ENCODE measurements around the gene SLC30A1. TPM values are rescaled to one million over a fixed set of nuclear protein-coding genes. Genes with fewer than 3 reads are reported as not detected.

Gene SLC30A1
- total and polyA plus RNA-seq, 2 of the 8 experiments (the other 6 are each of a cell fraction or from before 2014, with no cell fraction given): 4.5 to 14.0 TPM

DNA sequence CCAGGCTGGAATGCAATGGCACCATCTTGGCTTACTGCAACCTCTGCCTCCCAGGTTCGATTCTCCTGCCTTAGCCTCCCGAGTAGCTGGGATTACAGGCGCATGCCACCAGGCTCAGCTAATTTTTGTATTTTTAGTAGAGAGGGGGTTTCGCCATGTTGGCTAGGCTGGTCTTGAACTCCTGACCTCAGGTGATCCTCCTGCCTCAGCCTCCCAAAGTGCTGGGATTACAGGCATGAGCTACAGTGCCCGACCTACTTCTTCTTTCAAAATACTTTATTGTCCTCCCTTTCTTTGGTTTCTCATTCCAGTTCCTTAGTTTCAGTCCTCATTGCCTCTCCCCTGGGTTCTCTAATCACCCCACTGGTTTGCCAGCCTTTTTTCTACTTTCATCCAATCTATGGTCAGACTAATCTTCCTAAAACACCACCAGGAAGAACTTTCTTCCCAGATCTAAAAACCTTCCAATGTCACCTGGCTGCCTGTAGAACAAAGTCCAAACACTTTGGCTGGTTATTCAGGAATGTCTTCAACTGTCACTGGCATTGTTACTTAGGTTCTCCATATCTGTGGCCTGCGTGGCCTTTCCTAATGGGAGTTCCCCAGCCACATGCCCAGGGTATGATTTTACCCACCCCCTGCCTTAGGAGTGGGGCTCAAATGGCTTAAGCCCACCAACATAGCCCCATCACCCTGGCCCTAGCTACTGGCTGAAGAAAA lies 29.0 kb upstream of the SLC30A1 start:
- Histone ChIP-seq H4K8ac (ENCODE audit: extremely low read depth, insufficient read depth, low read length) (no peak overlapping the region), H3K9me3 (ENCODE audit: insufficient read depth in 2 of 2, low read depth in 1 of 2, low read length in 1 of 2) (no peaks in the 10 kb centered on the region), H4K5ac (ENCODE audit: insufficient read length, low read depth, low read length) (no peak overlapping the region), H2BK20ac (ENCODE audit: low read length) (no peak overlapping the region), H3K27ac (ENCODE audit: low read depth, low read length) (no peak overlapping the region), H3K4ac (replicated peaks; ENCODE audit: insufficient read length, low read depth, low read length) (no peak overlapping the region), H3K14ac (ENCODE audit: insufficient read length) (no peak overlapping the region), H4K91ac (replicated peaks; ENCODE audit: insufficient read length, low read length) (no peak overlapping the region), H3K56ac (replicated peaks; ENCODE audit: insufficient read length, low read depth, low read length) (no peak overlapping the region), H3K9ac (replicated peaks in 1 of 4; ENCODE audit: extremely low read depth in 1 of 4, low read depth in 3 of 4, low read length in 3 of 4) (no peak overlapping the region), H2BK5ac (ENCODE audit: low read depth, low read length) (no peak overlapping the region), H3K4me1 (replicated peaks in 1 of 4; ENCODE audit: control insufficient read depth in 3 of 4, insufficient read depth in 4 of 4, low read length in 3 of 4) (no peaks in the 10 kb centered on the region; a peak in 1 of 7 replicates), H3K4me2 (ENCODE audit: insufficient read depth in 1 of 2, low read depth in 2 of 2, low read length in 2 of 2) (no peak overlapping the region), H4K20me1 (replicated peaks in 1 of 2; ENCODE audit: control insufficient read depth in 1 of 2, insufficient read depth in 2 of 2, low read length in 2 of 2) (no peaks in the 10 kb centered on the region), H2AK5ac (ENCODE audit: low read depth, low read length) (no peak overlapping the region), H3K4me3 (ENCODE audit: extremely low read depth in 1 of 4, insufficient read depth in 2 of 4, low read depth in 3 of 4, low read length in 4 of 4) (no peak overlapping the region), H3K79me1 (ENCODE audit: low read depth, low read length) (no peaks in the 10 kb centered on the region), H2AFZ (ENCODE audit: low read length) (no peak overlapping the region), H3K23me2 (ENCODE audit: low read depth, low read length) (no peaks in the 10 kb centered on the region), H3K18ac (ENCODE audit: extremely low read depth, low read length) (no peak overlapping the region), H2BK12ac (ENCODE audit: low read depth, low read length) (no peak overlapping the region), H2BK120ac (replicated peaks; ENCODE audit: low read depth, low read length) (no peak overlapping the region), H2BK15ac (ENCODE audit: low read length) (no peak overlapping the region), H3K79me2 (ENCODE audit: control insufficient read depth in 1 of 2, insufficient read depth in 2 of 2, low read length in 2 of 2) (no peaks in the 10 kb centered on the region), H3K27me3 (replicated peaks in 1 of 4; ENCODE audit: control insufficient read depth in 3 of 4, extremely low read depth in 1 of 4, insufficient read depth in 3 of 4, low read length in 3 of 4) (no peaks in the 10 kb centered on the region), H3K23ac (ENCODE audit: insufficient read length) (no peak overlapping the region), H3K36me3 (ENCODE audit: control insufficient read depth in 2 of 4, insufficient read depth in 4 of 4, low read length in 3 of 4) (no peaks in the 10 kb centered on the region)
- POLR2A ChIA-PET (ENCODE audit: partially characterized antibody): no interaction called here
- CTCF ChIA-PET (ENCODE audit: partially characterized antibody): interaction anchor here (1.0 to 3.0 kb wide), 2 partner anchors 47 to 94 kb away, joined by 5 to 11 read pairs; no protein-coding TSS in a partner anchor
- FAIRE-seq: no peak
- WGBS, 2 experiments (ENCODE audit: extremely low coverage in 1 of 2, insufficient coverage in 1 of 2, insufficient read length in 1 of 2, insufficient replicate concordance in 2 of 2, low coverage in 1 of 2, low lambda C conversion rate in 2 of 2, missing lambda C conversion rate in 1 of 2): 95% methylated on average over 6 of the region's 6 CpGs; no CpG with 5 or more reads in 1 of the 2 experiments
- no peak for DNase-seq (ENCODE audit: low read depth in 1 of 2, low spot score in 2 of 2)
- no peak for TF ChIP-seq JUN (IDR thresholded peaks at IDR 0.05; ENCODE audit: low read depth, low read length)
- no peak for TF ChIP-seq NANOG (IDR thresholded peaks at IDR 0.05; ENCODE audit: insufficient read depth, low read depth, low read length, poor library complexity, severe bottlenecking)
- no peak for TF ChIP-seq EGR1 (IDR thresholded peaks at IDR 0.05; ENCODE audit: borderline replicate concordance, low read depth, low read length)
- TF ChIP-seq POLR2AphosphoS5 (IDR thresholded peaks at IDR 0.05; ENCODE audit: low read depth, low read length): no peak
